Activated T-cell treated with anti-CD3 and anti-CD28 coated beads, Interleukin-2, amount 50 U/mL, for 72 hours (primary cell): ENCODE measurements around the gene RSAD2. TPM values are rescaled to one million over a fixed set of nuclear protein-coding genes. Genes with fewer than 3 reads are reported as not detected.
"Not testable (repeated sequence)": the region's sequence is repeated elsewhere in the genome, so short reads cannot be mapped to it uniquely, and the experiment has no call there.

Source experiments
- ATAC-seq, 2 donors: fragments of 150-1000 bp; cut with Tn5 transposase; replicated peaks in 1 of 2; 2 replicates each; pipeline ENCODE4 v1.10.0; 2021; ENCODE audit warnings: moderate library complexity in 2 of 2, mild to moderate bottlenecking in 1 of 2
- DNase-seq, 2 donors: peaks; one replicate each; pipeline ENCODE4 v3.0.0; 2021 to 2022; ENCODE audit warnings: mixed read lengths in 1 of 2
- H3K27ac Mint-ChIP-seq: one replicate; pipeline ENCODE4 v1.8.0; 2022; ENCODE audit warnings: mild to moderate bottlenecking, moderate library complexity, mixed read lengths
- H3K27me3 Mint-ChIP-seq: one replicate; pipeline ENCODE4 v1.8.0; 2022; ENCODE audit warnings: low read depth, mixed read lengths
- H3K36me3 Mint-ChIP-seq, 2 donors: one replicate each; pipeline ENCODE4 v1.8.0; 2022; ENCODE audit warnings: mixed read lengths in 2 of 2, mild to moderate bottlenecking in 1 of 2; ENCODE audit not compliant: insufficient read depth in 2 of 2
- H3K4me1 Mint-ChIP-seq: one replicate; pipeline ENCODE4 v1.8.0; 2022; ENCODE audit warnings: low read depth, mixed read lengths
- H3K4me3 Mint-ChIP-seq, 2 donors: one replicate each; pipeline ENCODE4 v1.8.0; 2022; ENCODE audit warnings: mild to moderate bottlenecking in 2 of 2, mixed read lengths in 2 of 2, moderate library complexity in 2 of 2
- H3K9me3 Mint-ChIP-seq, 2 donors: one replicate each; pipeline ENCODE4 v1.8.0; 2022; ENCODE audit warnings: mixed read lengths in 2 of 2
- total RNA-seq, 2 donors: library from RNA; stranded (reverse); gene quantifications; one replicate each; pipeline ENCODE4 v1.2.3, GENCODE V29; 2022

The RSAD2 gene
- total RNA-seq, 2 donors from 2014 or later = 5.4 to 17.8 TPM

DNA sequence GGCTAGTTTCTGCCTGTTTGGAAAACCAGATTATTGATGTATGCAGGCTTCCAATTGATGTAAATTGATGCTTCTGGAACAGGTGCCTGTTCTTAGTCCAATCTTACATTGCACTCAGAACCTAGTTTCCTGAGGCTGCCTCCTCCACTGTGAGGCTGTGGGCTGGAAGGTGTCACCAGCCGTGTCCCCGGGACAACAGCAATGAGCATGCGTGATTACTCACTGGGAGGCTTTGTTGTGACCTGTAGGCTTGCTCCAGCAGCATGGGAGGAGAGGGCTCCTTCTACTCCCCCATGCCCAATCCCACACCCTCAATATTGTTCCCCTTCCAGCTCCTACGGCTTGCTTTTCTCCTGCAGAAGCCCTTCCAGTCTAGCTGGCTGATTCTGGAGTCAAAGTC lies 11.1 kb downstream of the RSAD2 start:
- Mint-ChIP-seq H3K4me3 (no peak overlapping the region), H3K9me3 (no peaks in the 10 kb centered on the region), H3K27me3 (no peaks in the 10 kb centered on the region), H3K4me1 (no peaks in the 10 kb centered on the region), H3K27ac (no peak overlapping the region), H3K36me3 (peaks cover 0 to 2% of the 10 kb centered on the region in 2 donors)
- DNase-seq = no peak
- ATAC-seq = no peak

DNA sequence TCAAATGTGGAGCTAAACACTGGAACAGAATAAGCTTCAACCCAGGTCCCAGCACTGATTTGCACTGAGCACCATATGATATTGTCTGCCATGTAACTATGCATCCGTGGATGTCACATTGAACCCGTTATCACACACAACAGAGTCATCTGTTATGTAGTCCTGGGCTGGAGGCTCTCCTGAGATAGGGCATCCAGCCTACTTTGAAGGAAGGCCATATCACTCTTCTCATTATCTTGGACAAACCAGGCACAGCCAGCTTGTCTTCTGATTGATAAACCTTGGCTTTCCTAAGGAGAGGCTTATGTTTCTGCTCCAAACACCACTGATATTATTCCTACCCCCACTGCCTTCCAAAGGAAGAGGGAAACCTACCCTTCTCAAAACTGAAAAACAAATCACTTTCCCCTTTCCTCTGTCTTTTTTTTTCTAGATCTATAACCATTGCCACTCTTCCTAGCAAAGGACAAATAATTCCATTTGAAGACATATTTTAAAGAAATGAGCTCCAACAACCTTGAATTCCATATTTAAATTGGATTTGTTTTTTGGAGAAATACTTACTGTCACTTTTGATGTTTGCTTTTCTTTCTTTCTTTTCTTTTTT lies 16.4 kb downstream of the RSAD2 start:
- peaks cover 0 to 2% of the 10 kb centered on the region in 2 donors for H3K36me3 Mint-ChIP-seq
- peaks cover 8% of the 10 kb centered on the region for H3K4me1 Mint-ChIP-seq
- DNase-seq (no peak), ATAC-seq (no peak)
- peak overlapping the region; percentile 49 for H3K27ac Mint-ChIP-seq
- no peaks in the 10 kb centered on the region for H3K9me3 Mint-ChIP-seq
- no peak overlapping the region for H3K4me3 Mint-ChIP-seq
- no peaks in the 10 kb centered on the region for H3K27me3 Mint-ChIP-seq

DNA sequence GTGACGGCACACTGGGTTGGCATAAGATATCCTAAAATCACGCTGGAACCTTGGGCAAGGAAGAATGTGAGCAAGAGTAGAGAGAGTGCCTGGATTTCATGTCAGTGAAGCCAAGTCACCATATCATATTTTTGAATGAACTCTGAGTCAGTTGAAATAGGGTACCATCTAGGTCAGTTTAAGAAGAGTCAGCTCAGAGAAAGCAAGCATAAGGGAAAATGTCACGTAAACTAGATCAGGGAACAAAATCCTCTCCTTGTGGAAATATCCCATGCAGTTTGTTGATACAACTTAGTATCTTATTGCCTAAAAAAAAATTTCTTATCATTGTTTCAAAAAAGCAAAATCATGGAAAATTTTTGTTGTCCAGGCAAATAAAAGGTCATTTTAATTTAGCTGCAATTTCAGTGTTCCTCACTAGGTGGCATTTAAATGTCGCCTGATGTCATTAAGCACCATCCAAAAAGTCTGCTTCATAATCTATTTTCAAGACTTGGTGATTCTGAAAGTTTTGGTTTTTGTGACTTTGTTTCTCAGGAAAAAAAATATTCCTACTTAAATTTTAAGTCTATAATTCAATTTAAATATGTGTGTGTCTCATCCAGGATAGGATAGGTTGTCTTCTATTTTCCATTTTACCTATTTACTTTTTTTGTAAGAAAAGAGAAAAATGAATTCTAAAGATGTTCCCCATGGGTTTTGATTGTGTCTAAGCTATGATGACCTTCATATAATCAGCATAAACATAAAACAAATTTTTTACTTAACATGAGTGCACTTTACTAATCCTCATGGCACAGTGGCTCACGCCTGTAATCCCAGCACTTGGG lies 19.6 kb downstream of the RSAD2 start:
- DNase-seq = no peak
- Mint-ChIP-seq H3K4me1 (peaks cover 8% of the 10 kb centered on the region), H3K27ac (peak overlapping the region; percentile 59), H3K9me3 (peaks cover 9 to 15% of the 10 kb centered on the region in 2 donors), H3K4me3 (no peak overlapping the region), H3K27me3 (no peaks in the 10 kb centered on the region), H3K36me3 (peaks cover 3 to 16% of the 10 kb centered on the region in 2 donors)
- ATAC-seq = peak in 1 of 2 donors; percentile 51

DNA sequence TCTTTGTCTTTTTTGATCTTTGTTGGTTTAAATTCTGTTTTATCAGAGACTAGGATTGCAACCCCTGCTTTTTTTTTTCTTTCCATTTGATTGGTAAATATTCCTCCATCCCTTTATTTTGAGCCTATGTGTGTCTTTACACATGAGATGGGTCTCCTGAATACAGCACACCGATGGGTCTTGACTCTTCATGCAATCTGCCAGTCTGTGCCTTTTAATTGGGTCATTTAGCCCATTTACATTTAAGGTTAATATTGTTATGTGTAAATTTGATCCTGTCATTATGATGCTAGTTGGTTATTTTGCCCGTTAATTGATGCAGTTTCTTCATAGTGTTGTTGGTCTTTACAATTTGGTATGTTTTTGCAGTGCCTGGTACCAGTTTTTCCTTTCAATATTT lies 25.0 kb downstream of the RSAD2 start:
- not testable (repeated sequence) for H3K27me3 Mint-ChIP-seq, ATAC-seq, H3K4me3 Mint-ChIP-seq, DNase-seq
- H3K4me1 Mint-ChIP-seq = peaks cover 19% of the 10 kb centered on the region
- H3K36me3 Mint-ChIP-seq = peaks cover 25 to 55% of the 10 kb centered on the region in 2 donors
- peaks cover 18 to 28% of the 10 kb centered on the region in 2 donors for H3K9me3 Mint-ChIP-seq
- H3K27ac Mint-ChIP-seq = peak overlapping the region; percentile 56

DNA sequence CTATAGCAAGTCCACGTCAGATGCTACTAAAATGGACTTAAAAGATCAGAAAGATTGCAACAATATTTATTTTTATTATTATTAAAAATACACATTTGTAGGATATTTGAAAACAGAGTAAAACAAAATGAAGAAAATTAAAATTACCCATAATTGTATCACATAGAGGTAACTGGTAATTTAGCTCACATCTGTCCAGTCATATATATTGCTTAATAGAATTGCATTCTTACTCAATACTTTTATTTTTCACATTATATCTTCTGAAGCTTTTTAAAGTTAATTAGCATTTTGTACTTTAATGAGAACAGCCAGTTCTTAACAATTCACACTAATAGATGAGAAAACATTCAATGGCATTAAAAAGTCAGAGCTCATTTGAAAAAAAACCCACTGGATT lies 28.1 kb downstream of the RSAD2 start:
- Mint-ChIP-seq H3K36me3 (peaks cover 34 to 75% of the 10 kb centered on the region in 2 donors), H3K4me3 (no peak overlapping the region), H3K9me3 (peaks cover 15 to 23% of the 10 kb centered on the region in 2 donors), H3K27ac (no peak overlapping the region), H3K4me1 (peaks cover 50% of the 10 kb centered on the region), H3K27me3 (no peaks in the 10 kb centered on the region)
- ATAC-seq (no peak), DNase-seq (no peak)

DNA sequence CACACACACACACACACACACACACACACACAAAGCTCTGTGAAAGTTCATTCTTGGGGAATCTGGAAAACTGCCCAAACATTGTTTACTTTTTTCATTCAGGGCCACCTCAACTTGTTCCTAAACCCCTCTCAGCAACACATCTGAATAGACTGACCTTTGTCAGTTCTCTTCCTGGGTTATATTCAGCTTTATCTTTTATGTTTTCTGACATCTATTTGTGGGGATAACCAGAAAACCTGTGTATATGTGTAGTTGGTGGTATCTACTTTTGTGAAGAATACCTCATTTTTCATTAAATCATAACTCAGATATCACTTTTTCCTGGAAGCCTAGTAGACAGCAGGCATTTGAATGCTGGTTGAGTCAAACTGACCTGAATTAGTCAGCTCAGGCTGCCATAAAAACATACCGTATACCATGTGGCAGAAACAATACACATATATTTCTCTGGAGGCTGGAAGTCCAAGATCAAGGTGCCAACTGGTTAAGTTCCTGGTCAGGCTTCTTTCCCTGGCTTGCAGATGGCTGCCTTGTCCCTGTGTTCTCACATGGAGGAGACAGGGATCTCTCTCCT lies 28.7 kb downstream of the RSAD2 start:
- DNase-seq (no peak), ATAC-seq (peak; percentile 71 to 80)
- peak overlapping the region; percentile 85 for H3K27ac Mint-ChIP-seq
- peaks cover 56% of the 10 kb centered on the region for H3K4me1 Mint-ChIP-seq
- H3K27me3 Mint-ChIP-seq = no peaks in the 10 kb centered on the region
- H3K36me3 Mint-ChIP-seq = peaks cover 36 to 74% of the 10 kb centered on the region in 2 donors
- peak overlapping the region; percentile 40 to 77 for H3K4me3 Mint-ChIP-seq
- H3K9me3 Mint-ChIP-seq = peaks cover 13 to 21% of the 10 kb centered on the region in 2 donors

DNA sequence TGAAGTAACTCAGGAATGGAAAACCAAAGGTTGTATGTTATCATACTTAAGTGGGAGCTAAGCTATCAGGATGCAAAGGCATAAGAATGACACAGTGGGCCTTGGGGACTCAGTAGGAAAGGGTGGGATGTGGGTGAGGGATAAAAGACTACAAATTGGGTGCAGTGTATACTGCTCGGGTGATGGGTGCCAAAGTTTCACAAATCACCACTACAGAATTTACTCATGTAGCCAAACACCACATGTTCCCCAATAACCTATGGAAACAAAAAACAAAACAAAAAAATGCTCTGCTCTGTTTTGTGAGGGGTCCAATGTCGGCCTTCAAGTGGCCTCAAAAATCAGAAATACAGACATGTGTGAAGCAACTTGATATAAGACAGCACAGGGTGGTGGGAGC lies 30.7 kb downstream of the RSAD2 start:
- no peaks in the 10 kb centered on the region for H3K27me3 Mint-ChIP-seq
- peaks cover 32 to 68% of the 10 kb centered on the region in 2 donors for H3K36me3 Mint-ChIP-seq
- H3K4me3 Mint-ChIP-seq = peak overlapping the region; percentile 75 to 77
- peaks cover 76% of the 10 kb centered on the region for H3K4me1 Mint-ChIP-seq
- peaks cover 5 to 8% of the 10 kb centered on the region in 2 donors for H3K9me3 Mint-ChIP-seq
- peak overlapping the region; percentile 92 for H3K27ac Mint-ChIP-seq
- DNase-seq (no peak), ATAC-seq (peak; percentile 8 to 24)

DNA sequence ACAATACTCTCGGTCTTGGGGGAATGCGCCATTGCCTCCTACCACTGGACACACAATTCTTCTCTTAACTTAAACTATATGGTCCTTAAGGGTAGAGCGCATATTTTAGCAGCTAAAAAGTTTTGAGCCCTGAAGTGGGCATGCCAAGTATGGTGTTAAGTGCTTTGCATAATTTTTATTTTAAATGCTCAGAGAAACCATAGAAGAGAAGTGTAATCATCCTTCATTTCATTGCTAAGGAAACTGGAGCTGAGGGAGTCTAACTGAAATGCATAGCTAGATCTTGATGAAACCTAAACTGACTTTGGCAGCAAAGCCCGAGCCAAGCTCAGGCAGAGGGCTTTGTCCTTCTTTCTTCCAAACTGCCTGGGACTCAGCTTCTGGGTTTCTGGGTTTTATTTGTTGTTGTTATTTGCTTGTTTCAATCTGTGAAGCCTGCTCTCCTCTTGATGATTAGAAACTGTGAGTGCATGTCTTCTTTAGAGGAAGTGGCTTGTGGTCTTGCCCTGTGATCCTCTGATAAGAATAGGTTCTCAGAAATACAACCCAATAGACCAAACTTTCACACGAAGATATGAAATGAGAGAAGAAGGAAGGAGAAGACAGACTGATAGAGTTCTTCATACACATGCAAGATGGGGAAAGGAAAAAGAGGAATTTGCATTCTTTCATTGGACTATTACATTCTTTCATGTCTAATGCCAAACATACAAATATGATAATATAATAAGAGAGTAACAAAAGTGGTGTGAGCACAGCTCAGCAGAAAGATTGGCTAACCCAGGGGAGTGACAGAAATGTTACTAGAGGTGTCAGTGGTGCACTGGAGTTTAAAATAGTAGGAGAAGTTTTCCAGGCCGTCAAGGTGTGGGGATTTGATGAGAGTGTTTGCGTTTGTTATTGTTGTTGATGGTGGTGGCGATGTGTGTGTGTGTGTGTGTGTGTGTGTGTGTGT lies 32.1 kb downstream of the RSAD2 start:
- peak; percentile 58 to 62 for DNase-seq
- H3K27me3 Mint-ChIP-seq = no peaks in the 10 kb centered on the region
- peaks cover 1 to 4% of the 10 kb centered on the region in 2 donors for H3K9me3 Mint-ChIP-seq
- peak overlapping the region; percentile 92 for H3K27ac Mint-ChIP-seq
- peak; percentile 60 to 69 for ATAC-seq
- peak overlapping the region; percentile 75 to 77 for H3K4me3 Mint-ChIP-seq
- peaks cover 90% of the 10 kb centered on the region for H3K4me1 Mint-ChIP-seq
- H3K36me3 Mint-ChIP-seq = peaks cover 29 to 60% of the 10 kb centered on the region in 2 donors

DNA sequence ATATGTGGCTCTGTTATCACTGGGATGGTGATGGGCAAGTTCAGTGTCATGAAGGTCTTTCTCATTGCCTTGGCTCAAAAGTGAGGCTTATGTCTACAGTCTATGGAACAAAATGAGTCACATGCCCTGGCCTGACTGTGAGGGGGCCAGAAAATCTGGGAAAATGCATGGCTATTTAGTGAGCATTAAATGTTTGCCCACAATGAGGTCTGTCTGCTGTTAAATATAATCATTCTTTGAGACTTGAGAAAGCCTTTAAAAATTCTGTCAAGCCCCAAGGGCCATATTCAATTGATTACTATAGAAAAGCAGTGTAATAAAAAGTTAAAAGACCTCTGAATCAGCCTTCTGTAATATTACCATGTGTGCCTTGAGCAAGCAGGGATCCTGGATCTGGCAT lies 34.1 kb downstream of the RSAD2 start:
- Mint-ChIP-seq H3K4me3 (peak overlapping the region; percentile 75 to 77), H3K27ac (peak overlapping the region; percentile 67), H3K9me3 (peaks cover 1 to 2% of the 10 kb centered on the region in 2 donors), H3K4me1 (peaks cover 100% of the 10 kb centered on the region), H3K27me3 (no peaks in the 10 kb centered on the region), H3K36me3 (peaks cover 23 to 49% of the 10 kb centered on the region in 2 donors)
- no peak for ATAC-seq
- DNase-seq = no peak

DNA sequence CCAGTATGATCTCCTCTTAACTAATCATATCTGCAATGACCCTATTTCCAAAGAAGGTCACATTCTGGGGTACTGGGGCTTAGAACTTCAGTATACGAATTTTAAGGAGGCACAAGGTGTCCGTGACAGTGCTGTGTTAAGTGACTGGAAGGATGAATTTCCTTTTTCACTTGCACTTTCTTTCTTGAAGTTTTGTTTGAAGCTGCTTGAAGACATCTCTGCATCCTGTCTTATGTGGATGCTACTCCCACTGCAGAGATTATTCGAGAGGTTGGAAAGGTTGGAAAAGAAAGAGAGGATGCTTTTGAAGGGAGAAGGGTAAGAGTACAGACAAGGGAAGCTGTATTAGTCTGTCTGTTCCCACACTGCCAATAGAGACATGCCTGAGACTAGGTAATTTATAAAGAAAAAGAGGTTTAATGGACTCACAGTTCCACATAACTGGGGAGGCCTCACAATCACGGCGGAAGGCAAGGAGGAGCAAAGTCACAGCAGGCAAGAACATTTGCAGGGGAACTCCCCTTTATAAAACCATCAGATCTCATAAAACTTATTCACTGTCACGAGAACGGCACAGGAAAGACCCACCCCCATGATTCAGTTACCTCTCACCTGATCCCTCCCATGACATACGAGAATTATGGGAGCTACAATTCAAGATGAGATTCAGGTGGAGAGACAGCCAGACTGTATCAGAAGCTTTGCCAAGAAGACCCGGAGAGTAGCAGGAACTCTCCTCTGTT lies 36.0 kb downstream of the RSAD2 start:
- Mint-ChIP-seq H3K4me1 (peaks cover 86% of the 10 kb centered on the region), H3K36me3 (peaks cover 15 to 31% of the 10 kb centered on the region in 2 donors), H3K4me3 (peak overlapping the region; percentile 75 to 77), H3K27me3 (no peaks in the 10 kb centered on the region), H3K9me3 (no peaks in the 10 kb centered on the region), H3K27ac (peak overlapping the region; percentile 95)
- ATAC-seq (peak; percentile 21 to 37), DNase-seq (peak; percentile 50 to 72)

DNA sequence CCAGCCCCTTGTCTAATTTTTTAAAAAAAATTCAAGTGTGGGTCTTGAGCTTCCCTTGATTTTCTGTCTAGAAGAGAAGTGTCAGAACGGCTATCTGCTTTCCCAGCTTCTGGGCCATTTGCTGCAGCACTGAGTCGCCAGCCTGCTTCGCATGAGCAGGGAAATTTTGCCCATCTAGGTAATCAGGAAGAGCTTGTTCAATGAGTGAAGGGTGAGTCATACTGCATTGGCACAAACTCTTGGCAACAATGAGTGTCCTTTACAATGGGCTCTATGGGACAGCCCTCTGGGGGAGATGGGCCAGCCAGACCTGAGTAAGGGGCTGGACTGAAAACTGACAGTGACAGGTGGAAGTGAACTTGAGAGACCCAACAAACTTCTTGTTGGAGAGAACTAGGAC lies 37.3 kb downstream of the RSAD2 start:
- Mint-ChIP-seq H3K27me3 (no peaks in the 10 kb centered on the region), H3K9me3 (no peaks in the 10 kb centered on the region), H3K27ac (peak overlapping the region; percentile 79), H3K36me3 (peaks cover 15 to 28% of the 10 kb centered on the region in 2 donors), H3K4me1 (peaks cover 85% of the 10 kb centered on the region), H3K4me3 (peak overlapping the region; percentile 65 to 81)
- peak; percentile 35 to 50 for ATAC-seq
- peak in 1 of 2 donors; percentile 53 for DNase-seq

DNA sequence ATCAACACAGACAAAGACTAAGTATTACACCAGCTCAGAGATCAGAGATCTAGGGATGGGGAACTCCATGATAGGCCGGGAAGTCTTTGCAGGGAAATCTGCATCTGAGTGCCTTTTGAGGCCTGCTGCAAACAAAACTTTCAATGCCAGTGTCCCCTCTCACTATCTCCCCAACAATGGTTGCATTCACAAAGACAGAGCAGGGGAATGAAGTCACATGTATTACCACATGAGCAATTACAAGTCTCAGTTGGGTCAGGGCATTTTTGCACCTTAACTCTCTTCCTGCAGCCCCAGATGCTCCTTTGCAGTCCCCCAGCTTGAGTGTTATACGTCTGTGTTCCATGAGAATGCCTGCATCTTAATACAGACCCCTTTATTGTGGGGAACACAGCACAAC lies 37.8 kb downstream of the RSAD2 start:
- Mint-ChIP-seq H3K9me3 (no peaks in the 10 kb centered on the region), H3K27ac (peak overlapping the region; percentile 79), H3K4me1 (peaks cover 85% of the 10 kb centered on the region), H3K36me3 (peaks cover 11 to 25% of the 10 kb centered on the region in 2 donors), H3K27me3 (no peaks in the 10 kb centered on the region), H3K4me3 (peak overlapping the region; percentile 79 to 81)
- ATAC-seq = no peak
- no peak for DNase-seq
